Retinal pigment epithelial cell (primary cell): Measurements from ENCODE around the gene PLXDC1.
"Not testable (repeated sequence)": the region's sequence is repeated elsewhere in the genome, so short reads cannot be mapped to it uniquely, and the experiment has no call there.

ENCODE experiments used
- DNase-seq: peaks from one replicate; pipeline ENCODE4 v3.0.0-alpha.2; 2010; ENCODE audit warnings: low read depth
- H3K4me3 ChIP-seq: 2 replicates; pipeline ENCODE4 v1.5.1; 2011; ENCODE audit warnings: mild to moderate bottlenecking, low read length, control low read depth, moderate library complexity
- CTCF ChIP-seq: conservative IDR thresholded peaks from 2 replicates; pipeline ENCODE4 v1.5.1; 2011; ENCODE audit warnings: low read depth, low read length, control low read depth, inconsistent platforms

PLXDC1 gene

GRCh38 chr17:39130205-39130604 lies 21.2 kb downstream of the PLXDC1 start:
- H3K4me3 ChIP-seq = no peak overlapping the region
- TF ChIP-seq CTCF = no peak

GRCh38 chr17:39129544-39129943 lies 21.9 kb downstream of the PLXDC1 start:
- not testable (repeated sequence) for H3K4me3 ChIP-seq, DNase-seq

More at GRCh38 chr17:39130205-39130604, 21.2 kb downstream of the PLXDC1 start:
- DNase-seq = no peak

- no peak for TF ChIP-seq CTCF
- DNase-seq = no peak
- H3K4me3 ChIP-seq = no peak overlapping the region
These were observed 25.0 kb downstream of the PLXDC1 start for GRCh38 chr17:39126436-39126835.

- no peak overlapping the region for H3K4me3 ChIP-seq
- no peak for TF ChIP-seq CTCF
These were observed 26.1 kb downstream of the PLXDC1 start for GRCh38 chr17:39125143-39125875.

GRCh38 chr17:39123627-39124026 lies 27.8 kb downstream of the PLXDC1 start:
- no peak for DNase-seq
- no peak for TF ChIP-seq CTCF
- no peak overlapping the region for H3K4me3 ChIP-seq

More at GRCh38 chr17:39125143-39125875, 26.1 kb downstream of the PLXDC1 start:
- DNase-seq = no peak

GRCh38 chr17:39122991-39123390 lies 28.4 kb downstream of the PLXDC1 start:
- TF ChIP-seq CTCF = no peak
- H3K4me3 ChIP-seq = no peak overlapping the region
- no peak for DNase-seq

GRCh38 chr17:39121919-39122318 lies 29.5 kb downstream of the PLXDC1 start:
- H3K4me3 ChIP-seq, DNase-seq: not testable (repeated sequence)

GRCh38 chr17:39118674-39119419 lies 32.6 kb downstream of the PLXDC1 start:
- no peak for DNase-seq
- no peak for TF ChIP-seq CTCF

More at GRCh38 chr17:39118674-39119419, 32.6 kb downstream of the PLXDC1 start:
- H3K4me3 ChIP-seq = no peak overlapping the region
